GM12878 (cell line): ENCODE results near the gene ZMIZ1. TPM values are rescaled to one million over a fixed set of nuclear protein-coding genes. Genes with fewer than 3 reads are reported as not detected.

ENCODE experiments used
- BCL11A ChIP-seq: IDR thresholded peaks from 2 replicates; pipeline ENCODE4 v1.6.1; 2011; ENCODE audit warnings: low read depth, low read length
- BHLHE40 ChIP-seq, 2 experiments: fragments of 450-650 bp in 1 of 2; IDR thresholded peaks; 2 replicates each; pipeline ENCODE4 v1.6.1; 2011 to 2017; ENCODE audit warnings: low read depth in 2 of 2, borderline replicate concordance in 1 of 2, improper control_type of control experiment in 1 of 2, low read length in 1 of 2, mild to moderate bottlenecking in 1 of 2
- CBX5 ChIP-seq: sonication (generic); IDR thresholded peaks from 2 replicates; pipeline ENCODE4 v1.6.1; 2016; ENCODE audit warnings: low read depth, moderate library complexity, mild to moderate bottlenecking, inconsistent platforms
- CUX1 ChIP-seq: IDR thresholded peaks from 2 replicates; pipeline ENCODE4 v1.6.1; 2012; ENCODE audit warnings: improper control_type of control experiment, low read depth, low read length; ENCODE audit not compliant: insufficient replicate concordance
- FOS ChIP-seq: IDR thresholded peaks from 3 replicates; pipeline ENCODE4 v1.6.1; 2011; ENCODE audit warnings: borderline replicate concordance; ENCODE audit not compliant: insufficient read length; ENCODE audit errors: extremely low read depth
- GATAD2B ChIP-seq: fragments of 450-650 bp; conservative IDR thresholded peaks from 2 replicates; pipeline ENCODE4 v1.6.1; 2017; ENCODE audit warnings: low read depth, mild to moderate bottlenecking, moderate library complexity
- IRF5 ChIP-seq: fragments of 450-650 bp; IDR thresholded peaks from 2 replicates; pipeline ENCODE4 v1.6.1; 2017; ENCODE audit warnings: borderline replicate concordance
- KLF5 ChIP-seq: fragments of 450-650 bp; IDR thresholded peaks from 2 replicates; pipeline ENCODE4 v1.6.1; 2014; ENCODE audit warnings: mild to moderate bottlenecking; ENCODE audit not compliant: partially characterized antibody
- MXI1 ChIP-seq: fragments of 150-350 bp; IDR thresholded peaks from 2 replicates; pipeline ENCODE4 v1.6.1; 2011; ENCODE audit warnings: low read depth, mild to moderate bottlenecking, inconsistent platforms, low read length, improper control_type of control experiment
- MYB ChIP-seq: fragments of 150-350 bp; IDR thresholded peaks from 2 replicates; pipeline ENCODE4 v1.6.1; 2014; ENCODE audit warnings: mild to moderate bottlenecking, low read depth, low read length, borderline replicate concordance
- MYC ChIP-seq: IDR thresholded peaks from 2 replicates; pipeline ENCODE4 v1.6.1; 2011; ENCODE audit warnings: mild to moderate bottlenecking, low read length, moderate library complexity, inconsistent platforms; ENCODE audit not compliant: insufficient read depth, insufficient replicate concordance, insufficient read length, severe bottlenecking
- POLR2AphosphoS5 ChIP-seq: IDR thresholded peaks from 2 replicates; pipeline ENCODE4 v1.6.1; 2011; ENCODE audit warnings: mild to moderate bottlenecking, low read length, inconsistent platforms
- POU2F2 ChIP-seq: IDR thresholded peaks from 3 replicates; pipeline ENCODE4 v1.6.1; 2011; ENCODE audit warnings: low read depth, mild to moderate bottlenecking, low read length, borderline replicate concordance
- RB1 ChIP-seq: fragments of 450-650 bp; formaldehyde crosslinking; IDR thresholded peaks from 2 replicates; pipeline ENCODE4 v1.6.1; 2017; ENCODE audit warnings: mild to moderate bottlenecking, borderline replicate concordance
- RCOR1 ChIP-seq: conservative IDR thresholded peaks from 2 replicates; pipeline ENCODE4 v1.6.1; 2012; ENCODE audit warnings: low read depth, low read length, improper control_type of control experiment
- SPI1 ChIP-seq: IDR thresholded peaks from 2 replicates; pipeline ENCODE4 v1.6.1; 2011; ENCODE audit warnings: low read depth, mild to moderate bottlenecking, low read length, moderate library complexity, borderline replicate concordance; ENCODE audit not compliant: insufficient read depth
- SRF ChIP-seq, 2 experiments: IDR thresholded peaks; 2 replicates each; pipeline ENCODE4 v1.6.1; 2011; ENCODE audit warnings: low read depth in 2 of 2, low read length in 2 of 2, mild to moderate bottlenecking in 1 of 2, moderate library complexity in 1 of 2
- SUZ12 ChIP-seq: fragments of 200-600 bp; sonication (generic); IDR thresholded peaks from one replicate; pipeline ENCODE4 v1.6.1; 2018; ENCODE audit warnings: antibody characterized with exemption, mild to moderate bottlenecking; ENCODE audit not compliant: unreplicated experiment
- YBX1 ChIP-seq: fragments of 450-650 bp; IDR thresholded peaks from 2 replicates; pipeline ENCODE4 v1.6.1; 2016; ENCODE audit warnings: antibody characterized with exemption
- ZNF24 ChIP-seq: fragments of 450-650 bp; IDR thresholded peaks from 2 replicates; pipeline ENCODE4 v1.6.1; 2017; ENCODE audit warnings: antibody characterized with exemption, mild to moderate bottlenecking
- ZNF274 ChIP-seq: IDR thresholded peaks from one replicate; pipeline ENCODE4 v1.8.0; 2011; ENCODE audit not compliant: insufficient read length, insufficient read depth
- ZNF384 ChIP-seq: IDR thresholded peaks from 2 replicates; pipeline ENCODE4 v1.6.1; 2012; ENCODE audit warnings: low read depth, mild to moderate bottlenecking, low read length, improper control_type of control experiment, borderline replicate concordance
- ZNF622 ChIP-seq: fragments of 450-650 bp; IDR thresholded peaks from 2 replicates; pipeline ENCODE4 v1.6.1; 2017; ENCODE audit warnings: mild to moderate bottlenecking, inconsistent platforms
- ZZZ3 ChIP-seq: IDR thresholded peaks from 2 replicates; pipeline ENCODE4 v1.6.1; 2011; ENCODE audit warnings: low read depth; ENCODE audit not compliant: control insufficient read depth, insufficient read length
- polyA plus RNA-seq, 11 experiments: library from polyadenylated mRNA; depleted of rRNA in 4 of 11; unstranded in 6 of 11; stranded (reverse) in 5 of 11; fragments of >200 nt; fragmentation: Nextera tagmentation in 4 of 11; fragmentation: Illumina TruSeq in 1 of 11; extraction: Ambion mirVana in 4 of 11; extraction: Trizol in 1 of 11; gene quantifications; 1 replicate in 1 of 11; 2 replicates in 10 of 11; pipeline versions ENCODE4 v1.2.1 to v1.2.3, GENCODE V29; 2011 to 2016; ENCODE audit warnings: inconsistent platforms in 2 of 11, missing spikeins in 2 of 11, low read depth in 1 of 11
- total RNA-seq, 4 experiments: library from RNA; depleted of rRNA in 3 of 4; stranded (reverse); fragments of >200 nt in 3 of 4; fragmentation: Illumina TruSeq in 1 of 4; extraction: Trizol in 1 of 4; gene quantifications; 2 replicates each; pipeline versions ENCODE4 v1.2.1 to v1.2.3, GENCODE V29; 2013 to 2021

The ZMIZ1 gene
- total and polyA plus RNA-seq, 10 of the 15 experiments (the other 5 are each of a cell fraction or from before 2014, with no cell fraction given): 3.1 to 82.3 (median 14.9) TPM

- no peak for TF ChIP-seq SUZ12
- TF ChIP-seq FOS: no peak
- no peak for TF ChIP-seq YBX1
- no peak for TF ChIP-seq ZNF622
- no peak for TF ChIP-seq ZZZ3
- TF ChIP-seq SRF (IDR thresholded peaks at IDR 0.05; ENCODE audit: low read depth in 2 of 2, low read length in 2 of 2): no peak
- TF ChIP-seq IRF5: no peak
- TF ChIP-seq RB1: no peak
- TF ChIP-seq ZNF24: no peak
- TF ChIP-seq BHLHE40 (IDR thresholded peaks at IDR 0.05; ENCODE audit: borderline replicate concordance in 1 of 2, low read depth in 2 of 2, low read length in 1 of 2): no peak; a peak in 1 of 4 replicates
- no peak for TF ChIP-seq SPI1
- no peak for TF ChIP-seq MYC
- no peak for TF ChIP-seq MYB
- no peak for TF ChIP-seq ZNF384
- TF ChIP-seq POLR2AphosphoS5: no peak
- no peak for TF ChIP-seq CBX5
- no peak for TF ChIP-seq RCOR1
- TF ChIP-seq POU2F2: no peak; the same call in 2 of the 3 replicates
- no peak; the same call in 1 of the 2 replicates for TF ChIP-seq GATAD2B
- TF ChIP-seq KLF5: no peak
- TF ChIP-seq MXI1: no peak
- no peak for TF ChIP-seq CUX1
- TF ChIP-seq BCL11A: no peak
- TF ChIP-seq ZNF274: no peak
These were observed 254.1 kb downstream of the ZMIZ1 start (continued) for GRCh38 chr10:79322616-79323543.
